Limb (tissue), 2 donors: ENCODE measurements around the gene DNLZ.
A peak's percentile ranks its signal among the peaks of the same experiment; 100 is the strongest.

Experiments used
- DNase-seq, 2 donors: peaks; one replicate each; pipeline ENCODE4 v3.0.0-alpha.2; 2016; ENCODE audit errors: extremely low spot score in 2 of 2

DNLZ gene

GRCh38 chr9:136376457-136376856 lies 12.9 kb upstream of the DNLZ start:
- no peak for DNase-seq

DNA sequence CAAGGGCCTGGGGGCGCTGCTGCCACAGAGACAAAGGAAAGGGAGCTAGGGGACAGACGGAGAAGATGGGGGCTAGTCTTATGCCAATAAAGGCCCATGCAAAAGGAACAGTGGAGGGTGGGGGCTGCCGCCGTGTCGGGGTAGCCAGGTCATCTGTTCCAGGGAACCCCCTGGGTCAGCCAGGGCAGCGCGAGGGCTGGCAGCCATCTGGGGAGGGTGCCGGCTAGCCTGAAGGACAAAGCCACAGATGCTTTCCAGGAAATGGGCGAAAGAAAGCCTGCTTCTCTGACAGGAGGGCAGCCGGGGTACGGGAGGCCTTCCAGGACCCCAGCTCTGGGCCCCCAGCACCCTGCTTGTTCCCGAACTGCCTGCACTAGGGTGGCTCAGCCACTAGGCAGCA lies 11.6 kb upstream of the DNLZ start:
- no peak for DNase-seq

DNA sequence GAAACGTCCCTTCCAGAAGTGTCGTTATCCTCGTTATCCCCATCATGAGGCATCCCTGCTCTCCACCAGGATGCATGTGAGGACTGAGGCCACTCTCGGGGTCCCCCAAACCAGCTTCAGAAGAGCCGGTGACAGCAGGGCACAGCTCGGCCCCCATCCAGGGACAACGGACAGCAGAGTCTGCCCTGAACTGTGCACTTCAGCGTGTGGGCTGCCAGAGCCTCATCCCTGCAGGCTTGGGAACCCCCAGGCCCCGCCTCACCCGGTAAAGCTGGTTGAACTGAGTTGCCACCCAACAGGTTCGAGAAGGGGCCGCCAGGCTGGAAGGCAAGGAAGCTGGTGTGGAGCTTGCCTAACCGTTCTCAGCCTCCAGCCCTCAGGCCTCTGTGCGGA lies 10.6 kb upstream of the DNLZ start:
- DNase-seq: no peak

GRCh38 chr9:136373300-136374182 lies 10.0 kb upstream of the DNLZ start, which contains the start of gene CARD9:
Gene CARD9 (minus strand): TSS chr9:136373669. CDS start chr9:136372078, 1,591 bp downstream.
- no peak for DNase-seq

DNA sequence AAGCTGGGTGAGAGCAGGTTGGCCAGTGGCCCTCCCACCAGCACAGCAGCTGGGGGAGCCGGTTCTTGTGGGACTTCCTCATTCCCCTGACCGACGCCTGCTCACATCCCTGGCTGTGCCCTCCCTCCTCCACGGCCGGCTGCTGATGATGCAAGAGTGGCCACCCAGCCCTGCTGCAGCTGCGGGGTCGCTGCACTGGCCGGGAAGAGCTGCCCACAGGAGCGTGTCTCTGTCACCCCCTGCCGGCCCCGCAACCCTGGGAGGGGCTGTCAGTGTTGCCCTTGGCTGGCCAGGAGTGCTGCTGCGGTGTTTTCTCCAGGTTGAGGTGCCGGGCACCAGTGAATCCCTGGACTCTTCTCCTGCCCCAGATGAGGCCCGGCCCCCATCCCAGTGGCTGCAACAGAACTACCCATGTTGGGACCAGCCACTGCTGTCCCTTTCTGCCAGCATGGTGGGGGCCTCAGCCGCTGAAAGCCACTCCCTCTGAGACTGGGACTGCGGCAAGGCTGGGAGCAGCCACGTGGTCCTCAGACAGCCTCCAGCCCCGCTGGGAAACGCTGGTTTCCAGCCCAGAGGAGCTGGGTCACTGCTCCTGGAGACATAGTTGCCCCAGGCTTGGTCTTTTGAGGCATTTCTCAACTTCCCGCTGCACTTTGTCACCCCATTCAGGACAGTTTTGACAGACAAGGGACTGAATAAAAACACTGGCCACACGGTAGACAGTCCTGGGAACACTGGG lies 9.2 kb upstream of the DNLZ start:
- no peak for DNase-seq

DNA sequence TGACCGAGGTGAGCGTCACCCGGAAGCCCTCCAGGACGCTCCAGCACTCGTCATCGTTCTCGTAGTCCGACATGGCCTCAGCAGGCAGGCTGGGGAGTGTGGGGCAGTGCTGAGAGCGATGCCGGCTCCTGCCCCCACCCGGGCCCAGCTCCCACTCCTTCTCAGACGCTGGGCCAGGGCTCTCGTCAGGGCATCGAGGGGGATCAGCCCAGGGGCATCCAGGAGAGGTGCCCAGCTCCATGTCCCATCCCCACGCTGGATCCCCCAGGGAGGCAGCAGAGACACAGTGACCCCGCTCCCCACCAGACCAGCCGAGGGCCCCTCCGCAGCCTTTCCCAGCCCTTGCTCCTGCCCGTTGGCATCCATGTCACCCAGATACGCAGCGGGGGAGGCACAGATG lies 8.5 kb upstream of the DNLZ start:
- no peak for DNase-seq

DNA sequence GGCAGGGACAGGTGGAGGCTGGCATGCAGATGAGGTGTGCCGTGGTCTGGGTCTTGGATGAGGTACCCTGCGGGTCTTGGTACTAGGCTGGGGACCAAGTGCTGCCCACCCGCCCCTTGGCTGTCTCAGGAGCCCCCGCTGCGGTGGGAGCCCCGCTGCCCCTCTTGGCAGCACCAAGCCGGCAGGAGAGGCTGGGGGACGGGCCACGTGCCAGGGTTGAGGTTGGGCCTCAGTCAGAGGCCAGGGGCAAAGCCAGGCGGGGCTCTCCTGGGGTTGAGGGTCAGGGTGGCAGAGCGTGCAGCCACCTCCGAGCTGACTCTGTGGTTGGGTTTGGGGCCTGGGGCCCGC lies 8.0 kb upstream of the DNLZ start:
- no peak for DNase-seq

- DNase-seq: no peak
These were observed 7.4 kb upstream of the DNLZ start for GRCh38 chr9:136370687-136371532.

- DNase-seq: no peak
These were observed 6.5 kb upstream of the DNLZ start for GRCh38 chr9:136370037-136370436.

DNA sequence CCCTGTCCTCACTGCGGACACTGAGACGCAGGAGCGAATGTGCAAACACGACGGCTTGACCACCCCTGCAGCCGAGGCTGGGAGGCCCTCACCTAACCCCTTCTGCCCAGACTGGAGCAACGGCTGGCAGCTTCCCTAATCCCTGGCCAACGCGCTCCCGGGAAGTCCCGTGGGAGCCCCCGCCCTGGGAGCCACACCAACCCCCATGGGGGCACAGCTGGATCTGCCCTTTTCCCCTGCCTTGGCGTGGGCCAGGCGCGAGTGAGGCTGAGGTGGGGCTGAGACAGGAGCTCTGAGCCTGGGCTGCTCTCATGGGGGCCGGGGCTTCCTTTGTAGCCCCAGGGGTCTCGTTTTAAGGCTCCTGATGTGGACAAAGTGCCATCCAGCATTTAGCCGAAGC lies 4.6 kb upstream of the DNLZ start:
- DNase-seq: no peak

GRCh38 chr9:136367296-136368145 lies 4.0 kb upstream of the DNLZ start:
- no peak for DNase-seq

DNA sequence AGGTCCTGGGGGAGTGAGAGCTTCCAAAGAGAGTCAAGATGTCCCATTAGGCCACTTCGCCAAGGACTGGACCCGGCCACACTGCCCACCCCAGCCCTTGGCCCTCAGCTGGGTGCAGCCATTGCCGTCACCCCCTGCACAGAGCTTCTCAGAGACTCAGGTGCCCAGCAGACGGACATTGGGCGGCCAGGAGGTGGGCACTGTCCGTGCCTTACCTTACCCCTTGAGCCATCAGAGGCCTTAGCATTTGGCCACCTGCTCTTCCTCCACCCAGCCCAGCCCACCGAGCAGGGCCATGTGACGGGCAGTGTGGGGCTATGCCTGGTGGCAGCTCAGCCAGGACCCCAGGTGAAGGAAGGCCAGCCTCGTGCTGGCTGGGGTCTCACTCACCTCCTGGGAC lies 3.3 kb upstream of the DNLZ start:
- no peak for DNase-seq

- DNase-seq: no peak
These were observed 2.3 kb upstream of the DNLZ start for GRCh38 chr9:136365775-136366222.

- DNase-seq: peak in 1 of 2 donors; percentile 57
These were observed 1.6 kb upstream of the DNLZ start for GRCh38 chr9:136364942-136365774.

DNA sequence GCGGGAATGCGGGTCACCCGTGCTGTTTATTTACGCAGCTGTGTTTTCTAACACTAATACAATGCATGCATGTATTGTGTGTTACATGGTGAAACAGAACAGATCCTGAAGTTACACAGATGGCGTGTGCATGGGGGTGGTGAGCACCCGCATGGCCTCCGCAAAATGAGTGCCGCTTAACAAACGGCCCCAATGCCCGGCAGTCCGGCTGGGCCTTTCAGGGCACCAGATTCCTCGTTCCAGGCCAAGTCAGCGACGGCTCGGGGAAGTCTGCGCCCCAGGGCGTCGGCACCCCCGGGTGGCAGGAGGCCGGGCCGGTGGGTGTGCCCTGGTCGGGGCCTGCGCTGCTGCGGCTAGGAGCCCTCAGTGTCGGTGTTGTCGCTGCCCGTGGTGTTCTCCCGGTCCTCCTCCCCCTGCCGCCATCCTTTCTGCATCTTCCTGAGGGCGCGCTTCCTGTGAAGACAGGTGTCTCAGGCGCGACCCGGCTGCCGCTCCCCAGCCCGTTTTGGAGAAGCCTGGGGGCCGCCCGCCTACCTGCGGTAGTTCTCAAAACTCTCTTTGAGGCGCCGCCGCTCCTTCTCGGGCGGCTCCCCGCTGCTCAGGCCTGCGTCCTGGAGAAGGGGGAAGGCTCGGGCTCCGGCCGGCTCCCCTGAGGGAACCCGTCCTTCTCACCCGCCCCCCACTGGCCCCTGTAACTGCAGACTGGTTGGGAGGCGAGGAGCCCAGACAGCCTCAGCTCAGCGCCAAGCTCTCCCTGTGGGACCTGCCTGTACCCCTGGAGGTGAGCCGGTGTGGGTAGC lies 605 bp upstream of the DNLZ start:
- no peak for DNase-seq

- no peak for DNase-seq
These were observed 1.1 kb downstream of the DNLZ start for GRCh38 chr9:136362450-136362784.

DNA sequence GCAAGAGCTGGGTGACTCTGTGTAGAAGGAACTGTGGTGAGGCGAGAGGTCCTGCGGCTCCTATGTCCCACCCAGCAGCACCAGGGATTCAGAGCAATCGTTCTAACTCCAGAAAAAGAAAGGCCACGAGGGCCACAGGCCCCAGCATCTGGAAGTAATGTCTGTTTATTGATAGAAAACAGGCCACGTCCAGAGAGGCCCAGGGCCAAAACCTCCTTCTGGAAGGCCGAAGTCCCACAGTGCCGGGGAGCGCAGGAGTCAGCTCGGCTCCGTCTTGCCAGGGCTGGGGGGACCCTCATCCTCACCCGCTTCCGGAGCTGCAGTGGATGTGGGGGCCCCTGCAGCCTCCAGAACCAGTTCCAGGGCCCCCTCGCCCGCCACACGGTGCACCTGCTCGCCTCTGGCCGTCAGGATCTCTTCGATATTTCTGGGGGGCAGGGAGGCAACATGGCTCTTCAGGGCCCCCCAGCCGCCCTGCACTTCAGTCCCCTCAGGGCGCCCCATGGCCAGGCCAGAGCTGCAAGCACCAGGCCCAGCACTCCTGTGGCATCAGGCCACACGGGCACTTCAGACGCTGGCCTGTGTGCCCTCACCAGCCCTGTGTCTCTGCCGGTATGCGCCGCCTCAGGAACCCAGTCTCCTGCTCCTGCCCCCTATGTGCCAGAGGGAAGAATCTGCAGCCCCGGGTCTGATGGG lies 1.6 kb downstream of the DNLZ start:
- no peak for DNase-seq

- no peak for DNase-seq
These were observed 2.3 kb downstream of the DNLZ start for GRCh38 chr9:136361047-136361753.
